Stimulated activated CD4-positive, alpha-beta T cell treated with anti-CD3 and anti-CD28 coated beads, Interleukin-15, amount 100 ng/mL, for 48 hours (primary cell): Measurements from ENCODE around the gene MLLT10.
"Not testable (repeated sequence)": the region's sequence is repeated elsewhere in the genome, so short reads cannot be mapped to it uniquely, and the experiment has no call there.

Experiments
- DNase-seq, 2 donors: peaks; one replicate each; pipeline ENCODE4 v3.0.0-alpha.2; 2020; ENCODE audit warnings: low read depth in 2 of 2

Gene MLLT10

DNA sequence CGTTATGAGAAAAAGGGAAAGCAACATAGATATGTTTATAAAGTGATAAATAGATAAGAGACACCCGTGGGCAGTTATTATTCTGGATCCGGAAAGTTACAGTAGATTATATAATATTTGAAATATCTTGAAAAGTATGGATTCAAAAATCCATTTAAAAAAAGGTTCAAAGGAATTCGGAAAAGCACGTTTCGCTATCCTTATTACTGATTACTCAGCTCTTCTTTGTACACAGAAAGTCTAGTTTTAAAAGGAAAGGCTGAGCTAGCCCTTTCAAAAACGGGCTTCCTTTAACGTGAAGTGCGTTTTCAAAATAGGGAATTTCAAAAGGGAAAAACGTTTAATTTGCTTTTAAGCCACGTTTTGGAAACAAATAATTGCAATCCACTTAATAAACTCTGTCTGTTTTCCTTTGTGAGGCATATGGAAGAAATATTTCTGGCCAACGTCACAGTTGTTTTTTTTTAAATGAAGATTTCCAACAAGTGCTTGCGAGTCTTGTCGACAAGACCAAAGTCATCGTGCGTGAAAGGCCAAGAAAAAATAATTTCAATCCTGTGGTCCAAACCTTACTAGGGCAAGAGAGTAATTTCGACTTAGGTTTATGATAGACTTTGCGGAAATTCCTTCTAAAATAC is 6.3 kb upstream of the MLLT10 start:
- no peak for DNase-seq

GRCh38 chr10:21528236-21529031 is 5.6 kb upstream of the MLLT10 start:
- no peak for DNase-seq

GRCh38 chr10:21529032-21529910 is 4.8 kb upstream of the MLLT10 start:
- no peak for DNase-seq

GRCh38 chr10:21530168-21530567 is 3.9 kb upstream of the MLLT10 start:
- DNase-seq, result no peak

- no peak for DNase-seq
Measured at GRCh38 chr10:21530641-21531040, 3.4 kb upstream of the MLLT10 start.

DNA sequence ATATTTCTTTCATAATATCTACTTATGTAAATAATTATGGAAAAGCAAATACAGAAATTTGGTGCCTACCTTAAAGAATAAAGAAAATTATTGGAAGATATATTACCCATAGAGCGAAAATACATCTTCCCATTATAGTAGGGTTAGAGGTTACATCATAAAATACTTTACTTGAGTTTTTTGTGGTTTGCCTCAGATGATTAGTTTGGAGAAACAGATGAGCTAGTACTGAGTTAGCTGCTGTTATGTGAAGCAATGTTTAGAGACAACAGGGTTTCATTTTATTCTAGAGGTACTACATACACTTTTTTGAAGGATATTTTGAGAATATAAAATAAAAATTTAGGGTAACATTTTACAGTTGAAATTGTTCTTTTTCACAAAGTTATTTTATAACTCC is 2.9 kb upstream of the MLLT10 start:
- no peak for DNase-seq

DNA sequence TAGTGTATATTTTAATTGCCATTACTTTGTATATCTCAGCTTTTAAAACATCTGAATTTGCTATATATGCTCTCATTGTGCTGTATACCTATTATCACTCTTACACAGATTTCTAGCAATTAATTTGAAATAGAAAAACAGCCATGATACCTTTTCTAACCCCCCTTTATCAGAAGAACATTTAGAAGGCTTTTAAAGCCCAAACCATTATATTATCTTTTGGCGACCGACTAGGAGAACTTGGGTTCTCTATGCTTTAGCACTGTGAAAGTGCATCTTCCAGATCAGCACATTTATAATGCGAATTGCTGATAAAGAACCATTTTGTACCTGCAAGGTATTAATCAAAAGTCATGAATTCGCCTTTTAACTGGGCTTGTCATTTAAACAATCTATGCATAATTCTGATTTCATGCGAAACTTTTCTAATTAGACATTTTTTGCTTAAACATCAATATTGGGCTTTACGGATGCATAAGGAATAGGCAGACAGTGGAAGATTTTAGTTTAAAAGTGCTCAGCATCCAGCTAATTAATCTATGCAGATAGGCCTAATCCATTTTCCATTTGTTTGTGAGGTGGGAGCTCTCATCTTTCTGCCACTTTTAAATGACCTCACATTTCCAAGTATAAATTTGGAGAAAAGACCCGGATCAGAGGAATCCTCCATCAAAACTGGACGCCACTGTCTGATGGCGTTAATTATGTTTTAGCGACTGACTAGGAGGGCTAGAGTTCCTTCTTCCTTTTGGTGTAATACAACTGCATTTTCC is 1.2 kb upstream of the MLLT10 start:
- no peak for DNase-seq

DNA sequence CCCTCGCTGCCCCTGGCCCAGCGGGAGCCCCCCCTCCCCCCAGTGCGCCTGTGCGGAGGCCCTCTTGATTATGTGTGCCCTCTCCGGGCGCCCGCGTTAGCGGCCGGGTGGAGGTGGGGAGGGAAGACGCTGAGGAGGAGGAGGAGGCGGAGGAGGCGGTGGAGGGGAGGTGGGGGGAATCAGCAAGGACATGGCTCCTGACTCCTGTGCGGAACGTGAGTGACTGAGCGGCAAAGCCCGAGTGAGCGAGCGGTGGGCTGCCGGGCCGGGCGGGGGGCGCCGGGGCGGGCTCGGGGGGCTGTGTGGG is 201 bp downstream of the MLLT10 start:
- DNase-seq, result no peak

GRCh38 chr10:21534604-21535493 is 817 bp downstream of the MLLT10 start:
- no peak for DNase-seq

- DNase-seq, result no peak
Measured at GRCh38 chr10:21535494-21535965, 1.5 kb downstream of the MLLT10 start.

- DNase-seq, result not testable (repeated sequence)
Measured at GRCh38 chr10:21535976-21536375, 1.9 kb downstream of the MLLT10 start.

DNA sequence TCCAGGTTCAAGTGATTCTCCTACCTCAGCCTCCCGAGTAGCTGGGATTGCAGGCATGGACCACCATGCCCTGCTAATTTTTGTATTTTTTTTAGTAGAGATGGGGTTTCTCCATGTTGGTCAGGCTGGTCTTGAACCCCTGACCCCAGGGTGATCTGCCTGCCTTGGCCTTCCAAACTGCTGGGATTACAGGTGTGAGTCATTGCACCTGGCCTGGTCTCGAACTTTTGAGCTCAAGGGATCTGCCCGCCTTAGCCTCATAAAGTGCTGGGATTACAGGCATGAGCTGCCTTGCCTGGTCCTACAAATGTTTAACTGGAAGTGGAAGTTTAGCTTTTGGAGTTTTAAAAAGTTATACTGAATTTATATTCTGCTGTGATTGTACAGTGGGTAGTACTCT is 2.8 kb downstream of the MLLT10 start:
- DNase-seq, result no peak

GRCh38 chr10:21540701-21541100 is 6.7 kb downstream of the MLLT10 start:
- DNase-seq, result not testable (repeated sequence)

DNA sequence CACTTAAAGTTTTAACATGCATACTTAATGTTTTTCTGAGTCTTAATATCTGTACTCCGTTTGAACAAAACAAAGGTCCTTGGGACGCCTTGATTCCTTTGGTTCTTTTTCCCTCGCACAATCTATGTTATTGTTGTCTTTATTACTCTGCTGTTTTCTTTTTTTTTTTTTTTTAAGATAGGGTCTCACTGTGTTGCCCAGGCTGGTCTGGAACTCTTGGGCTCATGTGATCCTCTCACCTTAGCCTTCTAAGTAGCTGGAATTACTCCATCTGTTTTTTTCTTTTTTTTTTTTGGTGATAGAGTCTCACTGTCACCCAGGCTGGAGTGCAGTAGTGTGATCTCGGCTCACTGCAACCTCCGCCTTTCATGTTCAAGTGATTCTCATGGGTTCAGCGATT is 13.2 kb downstream of the MLLT10 start:
- no peak for DNase-seq

- no peak for DNase-seq
Measured at GRCh38 chr10:21552638-21553037, 18.6 kb downstream of the MLLT10 start.

DNA sequence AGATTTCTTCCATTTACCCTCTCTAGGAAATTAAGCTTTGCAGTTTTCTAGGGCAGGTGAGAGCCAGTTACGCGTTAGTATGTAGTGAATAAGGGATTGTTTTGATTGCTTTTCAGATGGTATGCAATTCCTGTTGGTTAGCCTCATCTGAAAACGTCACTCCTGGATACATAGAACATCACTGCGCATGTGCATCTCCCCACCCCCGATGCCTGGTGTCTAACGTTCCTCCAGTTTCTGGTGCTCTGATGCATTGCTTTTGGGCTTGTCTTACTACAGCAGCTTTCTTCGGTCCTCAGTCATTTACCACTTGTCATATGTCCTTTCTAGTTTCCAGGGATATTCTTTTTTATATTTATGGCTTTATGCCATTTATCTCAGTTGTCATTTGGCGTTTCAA is 22.5 kb downstream of the MLLT10 start:
- no peak for DNase-seq

GRCh38 chr10:21558984-21559383 is 25.0 kb downstream of the MLLT10 start:
- not testable (repeated sequence) for DNase-seq

- no peak for DNase-seq
Measured at GRCh38 chr10:21570761-21571521, 36.9 kb downstream of the MLLT10 start.

GRCh38 chr10:21572578-21572977 is 38.5 kb downstream of the MLLT10 start:
- no peak for DNase-seq

- not testable (repeated sequence) for DNase-seq
Measured at GRCh38 chr10:21574514-21574913, 40.5 kb downstream of the MLLT10 start.
